ENCODE data around the gene NXT1.

DNA sequence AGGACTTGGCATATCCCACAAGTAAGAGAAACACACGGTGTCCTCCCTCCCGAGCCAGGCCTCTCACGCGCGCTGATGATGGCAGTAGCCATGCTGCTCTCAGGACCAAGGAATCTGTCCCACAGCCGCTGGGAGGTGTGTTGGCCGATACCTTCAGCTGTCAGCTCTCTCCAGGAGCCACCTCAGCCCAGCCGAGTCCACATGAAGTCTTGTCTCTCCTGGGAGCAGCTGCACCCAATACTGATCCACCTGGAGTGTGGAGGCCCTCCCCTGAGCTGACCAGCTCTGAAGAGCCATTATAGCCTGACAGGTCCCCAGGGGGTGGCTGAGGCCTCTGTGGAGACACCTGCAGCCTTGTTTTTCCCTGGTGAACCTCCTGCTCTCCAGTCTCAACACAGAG, 23.8 kb upstream of the NXT1 start:
- TF ChIP-seq SPI1 (IDR thresholded peaks at IDR 0.05; ENCODE audit: low read depth, low read length) (no peak), TAF1 (IDR thresholded peaks at IDR 0.05; ENCODE audit: low read depth, low read length) (no peak), POLR2A (IDR thresholded peaks at IDR 0.05; ENCODE audit: low read depth, low read length) (no peak)

Data from GM12891 (cell line).